B cell (primary cell): ENCODE results near the gene CHST8. TPM values are rescaled to one million over a fixed set of nuclear protein-coding genes. Genes with fewer than 3 reads are reported as not detected.

ENCODE experiments used
- ATAC-seq: fragments of 200-7000 bp; cut with Tn5 transposase; one replicate; pipeline ENCODE4 v1.10.0; 2021; ENCODE audit warnings: low read depth, mild to moderate bottlenecking, moderate number of reproducible peaks, moderate library complexity
- CTCF ChIA-PET: fragments of 350-600 bp; sonication (Branson Sonifier 250); formaldehyde crosslinking; loops from one replicate; lab custom pipeline; 2021; ENCODE audit warnings: antibody characterized with exemption, inconsistent platforms; lab: Charles Lee
- POLR2A ChIA-PET: fragments of 350-600 bp; sonication (Branson Sonifier 250); formaldehyde crosslinking; loops from one replicate; lab custom pipeline; 2021; ENCODE audit warnings: antibody characterized with exemption; lab: Charles Lee
- DNase-seq: peaks from one replicate; pipeline ENCODE4 v3.0.0; 2013
- H2AFZ ChIP-seq: 2 replicates; pipeline ENCODE4 v1.6.1; 2012; ENCODE audit warnings: mild to moderate bottlenecking, low read depth, low read length; ENCODE audit not compliant: insufficient read depth, poor library complexity, severe bottlenecking
- H3K27ac ChIP-seq, 2 donors: 1 replicate in 1 of 2; 2 replicates in 1 of 2; pipeline ENCODE4 v1.5.1; 2012 to 2013; ENCODE audit warnings: low read length in 2 of 2, mild to moderate bottlenecking in 2 of 2, moderate library complexity in 1 of 2
- H3K27me3 ChIP-seq, 4 experiments: fragments of 200-600 bp in 1 of 4; sonication (generic) in 1 of 4; replicated peaks in 1 of 4; 1 replicate in 2 of 4; 2 replicates in 2 of 4; pipeline versions ENCODE4 v1.6.1 to v1.7.0; 2013 to 2016; ENCODE audit warnings: low read length in 3 of 4, mild to moderate bottlenecking in 2 of 4, mixed read lengths in 1 of 4, moderate library complexity in 1 of 4; ENCODE audit not compliant: insufficient read depth in 4 of 4, control insufficient read depth in 3 of 4; ENCODE audit errors: control extremely low read depth in 1 of 4
- H3K36me3 ChIP-seq, 2 experiments: replicated peaks in 1 of 2; 1 replicate in 1 of 2; 2 replicates in 1 of 2; pipeline versions ENCODE4 v1.6.1 to v1.7.1; 2013; ENCODE audit warnings: low read length in 1 of 2; ENCODE audit not compliant: insufficient read depth in 2 of 2, control insufficient read depth in 1 of 2; ENCODE audit errors: control extremely low read depth in 1 of 2, extremely low read depth in 1 of 2
- H3K4me1 ChIP-seq, 2 donors: fragments of 200-600 bp in 1 of 2; sonication (generic) in 1 of 2; 1 replicate in 1 of 2; 2 replicates in 1 of 2; pipeline versions ENCODE4 v1.5.1 to v1.6.1; 2013 to 2017; ENCODE audit warnings: low read length in 2 of 2; ENCODE audit not compliant: control insufficient read depth in 2 of 2, insufficient read depth in 2 of 2
- H3K4me2 ChIP-seq: replicated peaks from 2 replicates; pipeline ENCODE3; 2012; ENCODE audit warnings: mild to moderate bottlenecking, low read depth, low read length; ENCODE audit not compliant: poor library complexity, severe bottlenecking
- H3K4me3 ChIP-seq, 5 experiments: fragments of 200-600 bp in 1 of 5; sonication (generic) in 1 of 5; 1 replicate in 3 of 5; 2 replicates in 2 of 5; pipeline versions ENCODE4 v1.5.1 to v1.7.0; 2011 to 2016; ENCODE audit warnings: low read length in 4 of 5, mild to moderate bottlenecking in 4 of 5, low read depth in 2 of 5, control low read depth in 1 of 5, moderate library complexity in 1 of 5; ENCODE audit not compliant: insufficient read depth in 1 of 5; ENCODE audit errors: control extremely low read depth in 1 of 5, extremely low read depth in 1 of 5
- H3K79me2 ChIP-seq: fragments of 200-600 bp; sonication (generic); one replicate; pipeline ENCODE4 v1.6.0; 2016; ENCODE audit warnings: low read length; ENCODE audit not compliant: control insufficient read depth, insufficient read depth
- H3K9ac ChIP-seq: fragments of 200-600 bp; sonication (generic); 2 replicates; pipeline ENCODE4 v1.6.1; 2017; ENCODE audit warnings: mild to moderate bottlenecking, low read length, moderate library complexity
- H3K9me3 ChIP-seq, 3 donors: one replicate each; pipeline versions ENCODE4 v1.6.1 to v1.7.1; 2013; ENCODE audit warnings: low read length in 2 of 3; ENCODE audit not compliant: control insufficient read depth in 2 of 3, insufficient read depth in 1 of 3; ENCODE audit errors: control extremely low read depth in 1 of 3
- H4K20me1 ChIP-seq: 2 replicates; pipeline ENCODE4 v1.6.0; 2012; ENCODE audit warnings: mild to moderate bottlenecking, low read length; ENCODE audit not compliant: insufficient read depth, control insufficient read depth, poor library complexity, severe bottlenecking
- H3K27ac Mint-ChIP-seq: one replicate; pipeline ENCODE4 v1.8.0; 2021; ENCODE audit warnings: mixed read lengths
- H3K27me3 Mint-ChIP-seq: one replicate; pipeline ENCODE4 v1.8.0; 2021; ENCODE audit warnings: mixed read lengths
- H3K4me1 Mint-ChIP-seq: one replicate; pipeline ENCODE4 v1.8.0; 2021; ENCODE audit warnings: mixed read lengths
- H3K4me3 Mint-ChIP-seq: one replicate; pipeline ENCODE4 v1.8.0; 2021; ENCODE audit warnings: mixed read lengths
- H3K9me3 Mint-ChIP-seq: one replicate; pipeline ENCODE4 v1.8.0; 2022; ENCODE audit warnings: mixed read lengths; ENCODE audit not compliant: insufficient read depth
- CTCF ChIP-seq: fragments of 200-600 bp; IDR thresholded peaks from one replicate; pipeline ENCODE4 v1.8.0; 2022; ENCODE audit warnings: antibody characterized with exemption, mild to moderate bottlenecking
- EZH2 ChIP-seq: IDR thresholded peaks from 2 replicates; pipeline ENCODE4 v1.6.1; 2012; ENCODE audit warnings: borderline replicate concordance, low read depth, mild to moderate bottlenecking, moderate library complexity, low read length; ENCODE audit not compliant: insufficient read depth, poor library complexity, severe bottlenecking
- WGBS: methylation state at CpG from one replicate; pipeline ENCODE4 v1.1.5; 2013; ENCODE audit warnings: missing lambda C conversion rate; ENCODE audit not compliant: insufficient coverage; 5-methylcytosine and 5-hydroxymethylcytosine counted together
- intact Hi-C: fragments of 100-400 bp; cut with micrococcal nuclease; formaldehyde crosslinking; loops from one replicate; pipeline ENCODE4 v1.10.0; 2022
- polyA plus RNA-seq: library from polyadenylated mRNA; depleted of rRNA; stranded (reverse); fragments of >200 nt; gene quantifications from 2 replicates; pipeline ENCODE4 v1.2.3, GENCODE V29; 2012
- total RNA-seq, 2 donors: library from RNA; stranded (reverse); fragments of 120-200 nt in 1 of 2; gene quantifications; 1 replicate in 1 of 2; 2 replicates in 1 of 2; pipeline versions ENCODE4 v1.2.3 to v1.2.4, GENCODE V29; 2013 to 2022

CHST8 gene
- total and polyA plus RNA-seq, 2 donors (not counting 1 experiment from before 2014, with no cell fraction given): not detected

GRCh38 chr19:33746159-33746558 lies 124.4 kb downstream of the CHST8 start:
- no peak for TF ChIP-seq CTCF
- no peak for TF ChIP-seq EZH2
- Histone ChIP-seq H2AFZ (no peak overlapping the region), H3K4me3 (no peak overlapping the region), H3K36me3 (no peaks in the 10 kb centered on the region), H3K27ac (no peak overlapping the region), H4K20me1 (no peaks in the 10 kb centered on the region), H3K4me2 (no peak overlapping the region), H3K9ac (no peak overlapping the region), H3K4me1 (no peaks in the 10 kb centered on the region), H3K9me3 (peaks cover 0 to 3% (median 0%) of the 10 kb centered on the region in 3 donors), H3K27me3 (no peaks in the 10 kb centered on the region), H3K79me2 (no peaks in the 10 kb centered on the region)
- ChIA-PET POLR2A (no interaction called here), CTCF (no interaction called here)
- intact Hi-C loops: no loop called here
- Mint-ChIP-seq H3K9me3 (no peaks in the 10 kb centered on the region), H3K4me1 (no peaks in the 10 kb centered on the region), H3K27ac (no peak overlapping the region), H3K27me3 (peaks cover 8% of the 10 kb centered on the region), H3K4me3 (no peak overlapping the region)
- ATAC-seq (no peak), DNase-seq (no peak)
- whole genome bisulfite sequencing: 80% methylated on average over 2 of the region's 8 CpGs

GRCh38 chr19:33747273-33747672 lies 125.5 kb downstream of the CHST8 start:
- ChIA-PET POLR2A (no interaction called here), CTCF (no interaction called here)
- intact Hi-C loops: no loop called here
- H3K36me3 ChIP-seq: no peaks in the 10 kb centered on the region
- no peak overlapping the region for H3K4me3 Mint-ChIP-seq
- H3K9me3 Mint-ChIP-seq: no peaks in the 10 kb centered on the region
- H3K27ac ChIP-seq: no peak overlapping the region
- no peak overlapping the region for H3K4me2 ChIP-seq
- H3K79me2 ChIP-seq: no peaks in the 10 kb centered on the region
- ATAC-seq (no peak), DNase-seq (no peak)
- no peak overlapping the region for H3K9ac ChIP-seq
- peaks cover 0 to 3% (median 0%) of the 10 kb centered on the region in 3 donors for H3K9me3 ChIP-seq
- TF ChIP-seq CTCF (no peak), EZH2 (no peak)
- peaks cover 8% of the 10 kb centered on the region for H3K27me3 Mint-ChIP-seq
- H2AFZ ChIP-seq: no peak overlapping the region
- 50% methylated on average over 1 of the region's 4 CpGs for WGBS
- H3K4me1 ChIP-seq: no peaks in the 10 kb centered on the region
- H4K20me1 ChIP-seq: no peaks in the 10 kb centered on the region
- H3K27ac Mint-ChIP-seq: no peak overlapping the region
- H3K4me3 ChIP-seq: no peak overlapping the region
- H3K27me3 ChIP-seq: no peaks in the 10 kb centered on the region
- no peaks in the 10 kb centered on the region for H3K4me1 Mint-ChIP-seq
